Activated CD8-positive, alpha-beta memory T cell treated with anti-CD3 and anti-CD28 coated beads, Interleukin-2, amount 50 U/mL, for 4 hours (primary cell): ENCODE data around the gene SNED1.
A peak's percentile ranks its signal among the peaks of the same experiment; 100 is the strongest.
"Not testable (repeated sequence)": the region's sequence is repeated elsewhere in the genome, so short reads cannot be mapped to it uniquely, and the experiment has no call there.

Experiments used
- DNase-seq: peaks from one replicate; pipeline ENCODE4 v3.0.0-alpha.2; 2020

SNED1 gene

GRCh38 chr2:241088376-241088775, 90.0 kb downstream of the SNED1 start:
- DNase-seq: no peak

GRCh38 chr2:241088791-241089732, 90.6 kb downstream of the SNED1 start:
- DNase-seq: no peak

GRCh38 chr2:241091201-241091600, 92.8 kb downstream of the SNED1 start:
- no peak for DNase-seq

- DNase-seq: no peak
Measured at GRCh38 chr2:241091734-241092445, 93.5 kb downstream of the SNED1 start.

- no peak for DNase-seq
Measured at GRCh38 chr2:241092677-241093076, 94.3 kb downstream of the SNED1 start.

- not testable (repeated sequence) for DNase-seq
Measured at GRCh38 chr2:241093133-241093781, 94.8 kb downstream of the SNED1 start.

- DNase-seq: no peak
Measured at GRCh38 chr2:241094172-241094571, 95.8 kb downstream of the SNED1 start.

GRCh38 chr2:241094924-241095420, 96.6 kb downstream of the SNED1 start:
- no peak for DNase-seq

GRCh38 chr2:241095594-241096290, 97.3 kb downstream of the SNED1 start:
- DNase-seq: peak; percentile 47

GRCh38 chr2:241096979-241097378, 98.6 kb downstream of the SNED1 start:
- no peak for DNase-seq

GRCh38 chr2:241099246-241099645, 100.8 kb downstream of the SNED1 start:
- no peak for DNase-seq

- peak; percentile 87 for DNase-seq
Measured at GRCh38 chr2:241102239-241102803, 103.9 kb downstream of the SNED1 start, which contains the start of gene MTERF4. MTERF4 (minus strand) TSS chr2:241102287; CDS start chr2:241102273, 14 bp downstream.

GRCh38 chr2:241103176-241103595, 104.8 kb downstream of the SNED1 start:
- DNase-seq: no peak

GRCh38 chr2:241104611-241105010, 106.2 kb downstream of the SNED1 start:
- not testable (repeated sequence) for DNase-seq

GRCh38 chr2:241105641-241106040, 107.2 kb downstream of the SNED1 start:
- no peak for DNase-seq

- DNase-seq: no peak
Measured at GRCh38 chr2:241107031-241107783, 108.8 kb downstream of the SNED1 start.

- DNase-seq: no peak
Measured at GRCh38 chr2:241108271-241109209, 110.1 kb downstream of the SNED1 start.

GRCh38 chr2:241109210-241110088, 111.0 kb downstream of the SNED1 start:
- peak; percentile 41 for DNase-seq

- DNase-seq: no peak
Measured at GRCh38 chr2:241110089-241110606, 111.7 kb downstream of the SNED1 start.
